Tibial nerve (tissue), 4 donors: ENCODE measurements around the gene CRYZL1.

Experiments used
- CTCF ChIP-seq, 5 experiments: fragments of 200-600 bp in 3 of 5; fragments of 450-650 bp in 2 of 5; sonication (generic) in 3 of 5; IDR thresholded peaks; one replicate each; pipeline ENCODE4 v1.5.1; 2016 to 2019; ENCODE audit warnings: antibody characterized with exemption in 5 of 5, mild to moderate bottlenecking in 3 of 5, moderate library complexity in 2 of 5
- EP300 ChIP-seq, 2 donors: sonication (generic); formaldehyde crosslinking; IDR thresholded peaks; one replicate each; pipeline ENCODE4 v1.6.1; 2017; ENCODE audit warnings: antibody characterized with exemption in 2 of 2, mild to moderate bottlenecking in 1 of 2
- POLR2A ChIP-seq, 2 donors: fragments of 450-650 bp; IDR thresholded peaks; one replicate each; pipeline ENCODE4 v1.6.1; 2017; ENCODE audit warnings: antibody characterized with exemption in 2 of 2, mild to moderate bottlenecking in 2 of 2, moderate library complexity in 2 of 2

- no peak for TF ChIP-seq EP300 (IDR thresholded peaks at IDR 0.05)
- TF ChIP-seq POLR2A (IDR thresholded peaks at IDR 0.05): no peak
- TF ChIP-seq CTCF (IDR thresholded peaks at IDR 0.05): no peak
Observed at GRCh38 chr21:33559813-33560212, 81.7 kb downstream of the CRYZL1 start.
